CD4-positive, alpha-beta T cell treated with Interleukin-2 at 100 ng/mL for 4 hours (primary cell): ENCODE results near the gene TCFL5.

ENCODE experiments used
- DNase-seq: peaks from one replicate; pipeline ENCODE4 v3.0.0-alpha.2; 2020; ENCODE audit warnings: low spot score

TCFL5 gene

GRCh38 chr20:62822239-62822787, 39.3 kb downstream of the TCFL5 start:
- DNase-seq: no peak

DNA sequence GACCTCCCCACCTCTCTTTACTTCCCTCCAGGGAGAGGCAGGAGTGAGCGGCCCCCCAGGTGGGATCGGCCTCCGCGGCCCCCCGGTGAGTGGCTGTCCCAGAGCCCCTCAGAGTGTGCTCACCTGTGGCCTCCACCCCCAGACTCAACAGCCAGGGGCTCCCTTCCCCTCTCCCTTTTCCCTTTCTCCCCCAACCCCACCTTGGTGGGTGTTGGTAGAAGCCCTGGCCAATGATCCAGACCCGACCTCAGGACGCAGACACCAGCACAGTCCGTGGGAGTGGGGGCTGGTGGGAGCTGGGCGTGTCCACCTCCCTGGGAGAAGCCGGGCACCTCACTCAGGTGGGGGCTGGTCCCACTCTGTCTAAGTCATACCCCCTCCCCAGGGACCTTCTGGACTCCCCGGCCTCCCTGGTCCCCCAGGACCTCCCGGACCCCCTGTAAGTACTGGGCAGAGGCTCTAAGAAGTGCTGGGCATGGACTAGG, 39.9 kb downstream of the TCFL5 start:
- DNase-seq: no peak

GRCh38 chr20:62820962-62821725, 40.5 kb downstream of the TCFL5 start:
- DNase-seq: no peak

DNA sequence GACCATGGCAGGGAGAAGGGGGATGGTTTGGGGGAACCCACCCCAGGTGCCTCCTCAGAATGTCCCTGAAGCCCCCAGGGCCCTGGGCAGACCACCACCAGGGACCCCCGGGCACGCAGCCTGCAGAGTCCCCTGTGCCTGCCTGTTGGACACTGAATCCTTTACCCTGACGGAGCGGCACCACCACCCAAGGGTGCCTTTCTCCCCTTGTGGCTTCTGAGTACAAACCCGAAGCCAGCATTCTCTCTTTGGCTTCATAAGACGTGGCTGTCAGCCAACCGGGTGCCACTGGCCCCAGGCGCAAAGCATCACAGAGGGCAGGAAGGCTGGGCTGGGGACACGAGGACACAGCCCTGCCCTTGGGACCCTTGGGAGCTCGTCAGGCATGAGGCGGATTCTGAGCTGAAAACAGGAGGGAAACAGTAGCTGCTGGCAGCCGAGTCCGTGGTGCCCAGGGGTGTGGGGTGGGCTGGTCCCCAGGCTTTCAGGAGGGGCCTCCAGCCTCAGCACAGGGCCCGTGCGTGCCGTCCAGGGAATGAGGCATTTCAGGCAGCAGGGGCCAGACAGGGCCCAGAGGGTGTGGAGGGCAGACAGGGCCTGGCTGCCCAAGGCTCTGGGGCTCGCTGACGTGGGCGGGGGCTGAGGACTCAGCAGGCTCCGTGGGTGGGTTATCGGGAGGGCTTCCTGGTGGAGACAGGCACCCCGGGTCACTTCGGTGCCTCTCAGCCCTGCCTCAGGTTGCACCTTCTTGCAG, 41.2 kb downstream of the TCFL5 start:
- no peak for DNase-seq

DNA sequence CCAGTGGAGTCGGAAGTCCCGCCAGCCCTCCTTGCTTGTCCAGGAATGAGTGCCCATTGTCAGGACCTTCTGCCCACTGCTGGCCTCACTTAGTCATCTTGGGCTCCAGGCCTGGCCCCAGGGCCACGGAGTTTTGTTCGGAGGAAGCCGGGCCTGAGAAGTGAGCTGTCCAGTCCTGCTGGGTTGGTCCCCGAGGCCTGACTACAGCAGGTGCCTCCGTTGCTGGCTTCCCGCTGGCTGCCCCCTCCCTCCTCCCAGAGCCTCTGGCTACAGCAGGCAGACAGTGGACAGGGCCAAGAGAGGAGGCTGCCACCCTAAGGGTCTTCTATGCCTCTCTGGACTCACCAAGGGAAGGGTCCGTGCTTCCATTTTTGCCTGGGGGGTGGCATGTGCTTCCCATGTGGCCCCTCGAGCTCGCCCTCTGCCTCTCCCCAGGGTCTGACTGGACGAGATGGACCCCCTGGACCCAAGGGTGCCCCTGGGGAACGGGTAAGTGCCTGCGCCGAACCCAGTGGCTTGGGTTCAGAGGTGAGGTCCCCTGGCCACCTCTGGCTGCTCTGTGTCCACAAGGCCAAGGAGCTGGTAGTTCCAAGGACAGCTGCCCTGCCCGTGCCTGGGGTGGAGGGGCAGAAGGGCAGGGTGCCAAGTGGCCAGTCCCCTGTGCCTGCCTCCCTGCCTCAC, 42.0 kb downstream of the TCFL5 start:
- DNase-seq: no peak

DNA sequence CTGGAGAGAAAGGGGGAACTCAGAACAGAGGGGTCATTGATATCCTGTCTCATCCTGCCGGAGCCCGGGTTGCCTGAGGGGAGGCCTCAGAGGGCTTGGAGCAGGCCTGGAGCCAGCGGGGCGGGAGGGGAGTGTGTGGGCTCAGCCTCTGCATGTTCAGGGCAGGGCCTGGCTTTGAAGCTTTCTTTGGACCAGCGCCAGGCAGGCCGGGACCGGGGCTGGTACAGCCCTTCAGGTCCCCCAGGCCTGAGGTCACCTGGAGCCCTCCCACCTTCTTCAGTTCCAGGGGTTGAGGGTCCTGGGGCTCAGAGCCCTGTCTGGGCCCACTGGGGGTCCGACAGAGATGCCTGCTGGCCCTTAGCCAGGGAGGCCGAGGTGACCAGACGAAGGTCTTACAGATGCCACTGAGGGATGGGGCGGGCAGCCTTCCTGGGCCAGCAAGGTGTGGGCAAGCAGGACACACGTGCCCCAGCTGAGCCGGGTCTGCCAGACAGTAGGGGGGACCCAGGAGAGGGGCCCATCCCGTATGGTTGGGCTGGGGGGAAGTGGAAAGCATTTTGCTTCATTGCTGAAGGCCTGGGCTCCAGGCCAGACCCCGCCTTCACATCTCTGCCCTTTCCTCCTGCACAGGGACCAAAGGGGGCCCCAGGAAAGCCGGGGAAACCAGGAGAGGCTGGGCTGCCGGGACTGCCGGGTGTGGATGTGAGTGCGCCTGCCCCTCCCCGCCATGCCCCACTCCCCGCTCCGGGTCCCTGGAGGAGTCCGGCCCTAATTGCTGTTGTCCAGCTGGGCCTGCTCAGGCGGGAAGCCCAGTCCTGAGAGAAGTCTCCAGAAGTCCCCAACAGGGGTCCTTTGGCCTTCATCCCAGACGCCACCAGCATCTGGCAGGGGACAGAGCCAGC, 42.8 kb downstream of the TCFL5 start:
- no peak for DNase-seq

GRCh38 chr20:62817975-62818591, 43.5 kb downstream of the TCFL5 start:
- no peak for DNase-seq

DNA sequence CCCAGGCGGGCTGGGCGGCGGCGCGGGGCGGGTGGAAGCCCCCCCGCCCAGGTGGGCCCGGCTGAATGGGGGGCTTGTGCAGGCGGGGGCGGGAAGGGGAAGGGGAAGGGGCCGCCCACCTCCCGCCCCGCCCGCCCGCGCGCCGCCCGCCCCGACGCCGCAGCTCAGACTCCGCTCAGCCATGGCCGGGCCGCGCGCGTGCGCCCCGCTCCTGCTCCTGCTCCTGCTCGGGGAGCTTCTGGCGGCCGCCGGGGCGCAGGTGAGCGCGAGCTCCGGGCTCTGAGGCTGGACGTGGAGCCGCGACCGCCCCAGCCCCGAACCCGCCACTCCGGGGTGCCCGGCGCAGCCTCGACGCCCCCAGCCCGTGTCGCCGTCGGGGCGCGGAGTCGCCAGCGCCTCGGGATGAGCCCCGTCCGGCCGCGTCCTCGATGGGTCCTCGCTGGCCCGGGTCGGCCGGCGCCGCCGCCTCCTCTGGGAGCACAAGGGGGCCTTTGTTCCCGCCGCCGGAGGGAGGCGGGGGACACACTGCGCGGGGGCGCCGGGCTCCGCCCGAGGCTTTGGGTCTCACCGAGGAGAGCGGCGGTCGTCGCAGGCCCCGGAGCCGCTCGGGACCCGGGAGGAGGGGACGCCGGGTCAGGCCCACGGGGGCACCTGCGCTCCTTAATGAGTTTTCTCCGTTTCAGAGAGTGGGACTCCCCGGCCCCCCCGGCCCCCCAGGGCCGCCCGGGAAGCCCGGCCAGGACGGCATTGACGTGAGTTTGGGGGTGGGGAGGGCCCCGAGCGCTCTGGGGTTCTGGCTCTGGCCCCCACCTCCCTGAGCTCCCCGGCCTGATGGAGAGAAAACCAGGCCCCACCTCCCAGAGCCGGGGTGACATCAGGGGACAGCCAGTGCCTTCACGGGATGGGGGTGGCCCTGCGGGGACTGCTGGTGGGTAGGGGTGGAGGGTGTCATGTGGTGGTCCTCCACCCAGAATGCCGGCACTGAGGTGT, 44.4 kb downstream of the TCFL5 start, which contains the start of gene COL9A3:
Gene COL9A3, plus strand, starts transcription at position 167 of the 990 bp plus-strand sequence. Its CDS starts 15 bp downstream, at position 182.
- DNase-seq: no peak

DNA sequence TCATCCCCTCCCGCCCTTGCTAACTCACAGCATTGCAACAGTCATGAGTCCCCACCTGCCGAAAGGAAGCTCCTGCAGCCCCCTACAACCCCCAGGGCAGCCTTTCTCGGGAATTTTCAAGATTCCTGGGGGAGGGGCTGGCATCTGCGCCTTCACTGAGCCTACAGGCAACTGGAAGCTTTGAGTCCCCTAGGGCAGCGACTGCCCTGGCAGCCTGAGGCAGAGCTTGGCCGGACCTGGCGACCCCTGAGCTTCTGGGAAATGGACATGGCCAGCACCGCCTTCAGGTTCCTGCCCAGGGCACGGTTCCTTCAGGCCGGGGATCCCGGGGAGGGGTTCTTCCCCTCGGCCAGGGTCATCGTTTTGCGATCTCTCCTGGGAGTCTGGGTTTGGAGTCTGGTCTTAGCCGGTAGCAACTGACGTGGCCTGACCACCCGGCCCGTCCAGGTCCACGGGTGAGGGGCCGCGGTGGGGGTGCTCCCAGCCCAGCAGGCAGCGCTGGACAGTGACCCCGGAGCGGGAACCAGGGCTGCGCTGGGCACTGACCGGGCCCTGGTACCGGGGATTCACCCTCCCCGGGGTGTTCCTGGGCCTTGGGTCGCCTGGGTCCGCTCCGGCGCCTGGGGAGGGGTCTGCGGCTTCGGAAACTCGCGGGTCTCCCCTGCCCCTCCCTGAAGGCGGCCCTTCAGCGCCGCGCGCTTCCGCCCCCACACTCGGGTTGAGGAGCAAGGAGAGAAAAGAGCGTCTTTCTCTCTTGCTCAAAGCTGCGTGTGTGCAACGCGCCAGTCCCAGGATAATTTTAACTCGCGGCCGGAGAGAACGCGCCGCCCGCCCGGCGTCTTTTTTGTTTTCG, 45.4 kb downstream of the TCFL5 start:
- no peak for DNase-seq

- DNase-seq: no peak
Observed at GRCh38 chr20:62815066-62815991, 46.3 kb downstream of the TCFL5 start.

- no peak for DNase-seq
Observed at GRCh38 chr20:62814709-62815065, 46.9 kb downstream of the TCFL5 start.

- DNase-seq: no peak
Observed at GRCh38 chr20:62814060-62814708, 47.4 kb downstream of the TCFL5 start.

DNA sequence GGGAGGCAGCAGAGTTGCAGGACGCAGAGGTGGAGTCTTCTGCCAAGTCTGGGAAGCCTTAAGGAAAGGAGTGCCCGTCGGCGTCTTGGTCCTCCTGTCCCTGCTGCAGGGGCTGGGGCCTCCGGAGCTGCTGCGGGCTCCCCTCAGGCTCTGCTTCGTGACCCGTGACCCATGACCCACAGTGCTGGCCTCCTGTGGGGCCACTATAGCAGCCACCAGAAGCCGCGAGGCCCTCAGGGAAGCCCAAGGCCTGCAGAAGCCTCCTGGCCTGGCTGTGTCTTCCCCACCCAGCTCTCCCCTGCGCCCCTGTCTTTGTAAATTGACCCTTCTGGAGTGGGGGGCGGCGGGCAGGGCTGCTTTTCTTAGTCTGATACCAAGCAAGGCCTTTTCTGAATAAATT, 48.0 kb downstream of the TCFL5 start:
- no peak for DNase-seq

GRCh38 chr20:62812907-62813200, 48.8 kb downstream of the TCFL5 start:
- DNase-seq: no peak

DNA sequence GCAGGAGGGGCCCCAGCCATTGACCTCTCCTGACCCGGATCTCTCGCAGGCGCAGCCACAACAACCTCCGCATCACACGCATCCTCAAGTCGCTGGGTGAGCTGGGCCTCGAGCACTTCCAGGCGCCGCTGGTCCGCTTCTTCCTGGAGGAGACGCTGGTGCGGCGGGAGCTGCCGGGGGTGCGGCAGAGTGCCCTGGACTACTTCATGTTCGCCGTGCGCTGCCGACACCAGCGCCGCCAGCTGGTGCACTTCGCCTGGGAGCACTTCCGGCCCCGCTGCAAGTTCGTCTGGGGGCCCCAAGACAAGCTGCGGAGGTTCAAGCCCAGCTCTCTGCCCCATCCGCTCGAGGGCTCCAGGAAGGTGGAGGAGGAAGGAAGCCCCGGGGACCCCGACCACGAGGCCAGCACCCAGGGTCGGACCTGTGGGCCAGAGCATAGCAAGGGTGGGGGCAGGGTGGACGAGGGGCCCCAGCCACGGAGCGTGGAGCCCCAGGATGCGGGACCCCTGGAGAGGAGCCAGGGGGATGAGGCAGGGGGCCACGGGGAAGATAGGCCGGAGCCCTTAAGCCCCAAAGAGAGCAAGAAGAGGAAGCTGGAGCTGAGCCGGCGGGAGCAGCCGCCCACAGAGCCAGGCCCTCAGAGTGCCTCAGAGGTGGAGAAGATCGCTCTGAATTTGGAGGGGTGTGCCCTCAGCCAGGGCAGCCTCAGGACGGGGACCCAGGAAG, 49.3 kb downstream of the TCFL5 start:
- no peak for DNase-seq

- DNase-seq: no peak
Observed at GRCh38 chr20:62811720-62812119, 49.9 kb downstream of the TCFL5 start.

DNA sequence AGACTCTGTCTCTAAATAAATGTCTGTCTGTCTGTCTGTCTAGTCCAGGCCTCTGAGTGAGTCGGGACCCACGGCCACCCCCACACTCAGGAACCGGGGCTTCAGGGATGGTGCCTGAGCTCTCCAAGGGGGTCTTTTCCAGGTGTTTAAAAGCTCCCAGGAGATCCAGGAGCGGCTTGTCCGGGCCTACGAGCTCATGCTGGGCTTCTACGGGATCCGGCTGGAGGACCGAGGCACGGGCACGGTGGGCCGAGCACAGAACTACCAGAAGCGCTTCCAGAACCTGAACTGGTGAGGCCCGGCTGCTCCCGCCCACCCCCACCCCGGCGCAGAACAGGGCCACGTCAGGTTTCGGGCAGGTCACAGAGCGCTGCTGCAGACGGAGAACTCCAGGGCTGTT, 50.3 kb downstream of the TCFL5 start:
- DNase-seq: no peak
